Activated CD4-positive, alpha-beta T cell treated with anti-CD3 and anti-CD28 coated beads for 36 hours (primary cell): Measurements from ENCODE around the gene VSIG10. TPM values are rescaled to one million over a fixed set of nuclear protein-coding genes. Genes with fewer than 3 reads are reported as not detected.
"Not testable (repeated sequence)": the region's sequence is repeated elsewhere in the genome, so short reads cannot be mapped to it uniquely, and the experiment has no call there.

Source experiments
- ATAC-seq: fragments of 200-7000 bp; cut with Tn5 transposase; one replicate; pipeline ENCODE4 v1.10.0; 2021; ENCODE audit warnings: mild to moderate bottlenecking, moderate library complexity
- CTCF ChIA-PET: fragments of 350-600 bp; sonication (Branson Sonifier 250); formaldehyde crosslinking; loops from one replicate; lab custom pipeline; 2021; ENCODE audit warnings: antibody characterized with exemption; lab: Charles Lee
- POLR2A ChIA-PET: fragments of 350-600 bp; sonication (Branson Sonifier 250); formaldehyde crosslinking; loops from one replicate; lab custom pipeline; 2021; ENCODE audit warnings: antibody characterized with exemption, inconsistent platforms; lab: Charles Lee
- DNase-seq: peaks from one replicate; pipeline ENCODE4 v3.0.0-alpha.2; 2020
- H3K27ac Mint-ChIP-seq: one replicate; pipeline ENCODE4 v1.8.0; 2021; ENCODE audit warnings: mixed read lengths
- H3K27me3 Mint-ChIP-seq: one replicate; pipeline ENCODE4 v1.8.0; 2021; ENCODE audit warnings: mixed read lengths
- H3K36me3 Mint-ChIP-seq: one replicate; pipeline ENCODE4 v1.8.0; 2021; ENCODE audit warnings: low read depth, mixed read lengths
- H3K4me1 Mint-ChIP-seq: one replicate; pipeline ENCODE4 v1.8.0; 2021; ENCODE audit warnings: mixed read lengths
- H3K4me3 Mint-ChIP-seq: one replicate; pipeline ENCODE4 v1.8.0; 2021; ENCODE audit warnings: mild to moderate bottlenecking, moderate library complexity, mixed read lengths
- H3K9me3 Mint-ChIP-seq: one replicate; pipeline ENCODE4 v1.8.0; 2021; ENCODE audit warnings: low read depth, mixed read lengths
- intact Hi-C, 2 experiments: fragments of 100-400 bp; cut with DNase I in 1 of 2; cut with micrococcal nuclease in 1 of 2; formaldehyde crosslinking; loops; one replicate each; pipeline versions ENCODE4 v1.14.2 to v1.15.1; 2022 to 2024; cut with DNase I, micrococcal nuclease
- total RNA-seq, 2 experiments: library from RNA; stranded (reverse); gene quantifications; one replicate each; pipeline ENCODE4 v1.2.3, GENCODE V29; 2021

The VSIG10 gene
- total RNA-seq, 2 experiments from 2014 or later: 6.5 to 8.2 TPM

- CTCF ChIA-PET: interaction anchor here (0.6 to 2.1 kb wide), 15 partner anchors 14 to 1219 kb away, joined by 3 to 18 read pairs (median 3); partner anchors contain the start of genes RFC5, SUDS3 and VSIG10
Measured at GRCh38 chr12:118135788-118136558, 32.2 kb upstream of the VSIG10 start, which contains the start of gene PEBP1. PEBP1 (plus strand) TSS chr12:118136124; CDS start chr12:118136210, 86 bp downstream.

GRCh38 chr12:118129436-118129835 lies 25.6 kb upstream of the VSIG10 start:
- ATAC-seq, H3K27ac Mint-ChIP-seq, intact Hi-C loops, H3K27me3 Mint-ChIP-seq, POLR2A ChIA-PET, H3K4me1 Mint-ChIP-seq, DNase-seq, H3K9me3 Mint-ChIP-seq, H3K36me3 Mint-ChIP-seq, H3K4me3 Mint-ChIP-seq, CTCF ChIA-PET: not testable (repeated sequence)

More at GRCh38 chr12:118135788-118136558, 32.2 kb upstream of the VSIG10 start, which contains the start of gene PEBP1:
- peak; percentile 99 for ATAC-seq
- peak; percentile 97 for DNase-seq
- Mint-ChIP-seq H3K4me3 (peak within 1 kb of the TSS; percentile 88), H3K9me3 (no peaks in the 10 kb centered on the region), H3K27ac (peak within 1 kb of the TSS; percentile 91), H3K4me1 (peaks cover 33% of the 10 kb centered on the region), H3K27me3 (no peaks in the 10 kb centered on the region), H3K36me3 (peaks cover 27% of the 10 kb centered on the region)
- intact Hi-C loops: loop anchor here (1.0 to 10.0 kb wide), 14 partner anchors 15 to 1529 kb away; partner anchors contain the start of genes SUDS3 (in 2 of the 2), WSB2 (in 2 of the 2), FBXO21 (in 1 of the 2) and PRKAB1 (in 1 of the 2)
- POLR2A ChIA-PET: interaction anchor here (0.6 to 1.2 kb wide), 8 partner anchors 12 to 1728 kb away, joined by 3 to 6 read pairs (median 4); no protein-coding TSS in a partner anchor

- POLR2A ChIA-PET: no interaction called here
- no peaks in the 10 kb centered on the region for H3K27me3 Mint-ChIP-seq
- CTCF ChIA-PET: interaction anchor here (1.1 to 1.2 kb wide), 2 partner anchors 63 to 77 kb away, joined by 4 read pairs; no protein-coding TSS in a partner anchor
- H3K4me1 Mint-ChIP-seq: peaks cover 4% of the 10 kb centered on the region
- peaks cover 2% of the 10 kb centered on the region for H3K36me3 Mint-ChIP-seq
- ATAC-seq (no peak), DNase-seq (no peak)
- intact Hi-C loops: no loop called here
- no peaks in the 10 kb centered on the region for H3K9me3 Mint-ChIP-seq
- no peak overlapping the region for H3K4me3 Mint-ChIP-seq
- H3K27ac Mint-ChIP-seq: no peak overlapping the region
Measured at GRCh38 chr12:118127867-118128266, 24.1 kb upstream of the VSIG10 start.

GRCh38 chr12:118126119-118126757 lies 22.4 kb upstream of the VSIG10 start:
- no peaks in the 10 kb centered on the region for H3K9me3 Mint-ChIP-seq
- ATAC-seq: no peak
- intact Hi-C loops: no loop called here

GRCh38 chr12:118125743-118126118 lies 21.9 kb upstream of the VSIG10 start:
- ATAC-seq: no peak
- Mint-ChIP-seq H3K4me1 (peaks cover 3% of the 10 kb centered on the region), H3K27ac (no peak overlapping the region), H3K27me3 (no peaks in the 10 kb centered on the region), H3K9me3 (no peaks in the 10 kb centered on the region), H3K36me3 (peaks cover 2% of the 10 kb centered on the region), H3K4me3 (no peak overlapping the region)
- CTCF ChIA-PET: interaction anchor here (0.6 kb wide), 1 partner anchor 49 kb away, joined by 3 read pairs; no protein-coding TSS in a partner anchor
- intact Hi-C loops: no loop called here
- DNase-seq: no peak
- POLR2A ChIA-PET: no interaction called here

More at GRCh38 chr12:118126119-118126757, 22.4 kb upstream of the VSIG10 start:
- Mint-ChIP-seq H3K4me3 (no peak overlapping the region), H3K4me1 (no peaks in the 10 kb centered on the region), H3K27ac (no peak overlapping the region), H3K36me3 (peaks cover 2% of the 10 kb centered on the region), H3K27me3 (no peaks in the 10 kb centered on the region)
- POLR2A ChIA-PET: no interaction called here
- CTCF ChIA-PET: interaction anchor here (0.6 kb wide), 1 partner anchor 49 kb away, joined by 3 read pairs; no protein-coding TSS in a partner anchor
- no peak for DNase-seq

GRCh38 chr12:118124333-118124874 lies 20.6 kb upstream of the VSIG10 start:
- ChIA-PET CTCF (interaction anchor here (1.2 kb wide), 1 partner anchor 23 kb away, joined by 3 read pairs; no protein-coding TSS in a partner anchor), POLR2A (no interaction called here)
- Mint-ChIP-seq H3K36me3 (peaks cover 2% of the 10 kb centered on the region), H3K27ac (no peak overlapping the region), H3K9me3 (no peaks in the 10 kb centered on the region), H3K4me1 (peaks cover 8% of the 10 kb centered on the region), H3K27me3 (no peaks in the 10 kb centered on the region), H3K4me3 (no peak overlapping the region)
- DNase-seq: no peak
- intact Hi-C loops: loop anchor here in 1 of 2 experiments (5.0 kb wide), 1 partner anchor 247 kb away; no protein-coding TSS in a partner anchor
- ATAC-seq: no peak

- Mint-ChIP-seq H3K4me1 (peaks cover 8% of the 10 kb centered on the region), H3K36me3 (no peaks in the 10 kb centered on the region), H3K4me3 (no peak overlapping the region), H3K9me3 (no peaks in the 10 kb centered on the region), H3K27me3 (no peaks in the 10 kb centered on the region), H3K27ac (no peak overlapping the region)
- ATAC-seq (no peak), DNase-seq (no peak)
- ChIA-PET POLR2A (no interaction called here), CTCF (interaction anchor here (1.4 to 1.7 kb wide), 3 partner anchors 14 to 255 kb away, joined by 4 to 18 read pairs (median 7); partner anchors contain the start of genes PEBP1 and SUDS3)
- intact Hi-C loops: loop anchor here in 1 of 2 experiments (5.0 kb wide), 1 partner anchor 245 kb away; no protein-coding TSS in a partner anchor
Measured at GRCh38 chr12:118122264-118122663, 18.5 kb upstream of the VSIG10 start.

GRCh38 chr12:118120579-118121363 lies 17.0 kb upstream of the VSIG10 start:
- H3K27ac Mint-ChIP-seq: peak overlapping the region; percentile 77
- H3K4me1 Mint-ChIP-seq: peaks cover 8% of the 10 kb centered on the region
- POLR2A ChIA-PET: interaction anchor here (0.6 kb wide), 1 partner anchor 1894 kb away, joined by 3 read pairs; no protein-coding TSS in a partner anchor
- intact Hi-C loops: loop anchor here (1.0 to 5.0 kb wide), 5 partner anchors 15 to 256 kb away; partner anchors contain the start of gene SUDS3 (in 2 of the 2)
- no peak overlapping the region for H3K4me3 Mint-ChIP-seq
- ATAC-seq (peak; percentile 75), DNase-seq (peak; percentile 82)
- no peaks in the 10 kb centered on the region for H3K9me3 Mint-ChIP-seq
- CTCF ChIA-PET: interaction anchor here (0.6 to 1.9 kb wide), 17 partner anchors 11 to 332 kb away, joined by 3 to 18 read pairs (median 4); partner anchors contain the start of genes PEBP1 and SUDS3
- no peaks in the 10 kb centered on the region for H3K36me3 Mint-ChIP-seq
- H3K27me3 Mint-ChIP-seq: no peaks in the 10 kb centered on the region

- no peaks in the 10 kb centered on the region for H3K27me3 Mint-ChIP-seq
- POLR2A ChIA-PET: no interaction called here
- intact Hi-C loops: no loop called here
- H3K36me3 Mint-ChIP-seq: no peaks in the 10 kb centered on the region
- no peak overlapping the region for H3K27ac Mint-ChIP-seq
- ATAC-seq (no peak), DNase-seq (no peak)
- H3K4me3 Mint-ChIP-seq: no peak overlapping the region
- CTCF ChIA-PET: interaction anchor here (0.9 to 1.2 kb wide), 2 partner anchors 65 to 110 kb away, joined by 3 read pairs; no protein-coding TSS in a partner anchor
- H3K9me3 Mint-ChIP-seq: no peaks in the 10 kb centered on the region
- peaks cover 8% of the 10 kb centered on the region for H3K4me1 Mint-ChIP-seq
Measured at GRCh38 chr12:118119449-118119879, 15.7 kb upstream of the VSIG10 start.

GRCh38 chr12:118109088-118109487 lies 5.3 kb upstream of the VSIG10 start:
- peaks cover 3% of the 10 kb centered on the region for H3K4me1 Mint-ChIP-seq
- POLR2A ChIA-PET: no interaction called here
- H3K4me3 Mint-ChIP-seq: no peak overlapping the region
- no peaks in the 10 kb centered on the region for H3K36me3 Mint-ChIP-seq
- no peak overlapping the region for H3K27ac Mint-ChIP-seq
- CTCF ChIA-PET: no interaction called here
- H3K27me3 Mint-ChIP-seq: peaks cover 3% of the 10 kb centered on the region
- no peak for DNase-seq
- no peaks in the 10 kb centered on the region for H3K9me3 Mint-ChIP-seq
- no peak for ATAC-seq
- intact Hi-C loops: loop anchor here in 1 of 2 experiments (10.0 kb wide), 1 partner anchor 234 kb away; no protein-coding TSS in a partner anchor
